ENCODE measurements around the gene ETFA.
A peak's percentile ranks its signal among the peaks of the same experiment; 100 is the strongest.

ETFA gene

DNA sequence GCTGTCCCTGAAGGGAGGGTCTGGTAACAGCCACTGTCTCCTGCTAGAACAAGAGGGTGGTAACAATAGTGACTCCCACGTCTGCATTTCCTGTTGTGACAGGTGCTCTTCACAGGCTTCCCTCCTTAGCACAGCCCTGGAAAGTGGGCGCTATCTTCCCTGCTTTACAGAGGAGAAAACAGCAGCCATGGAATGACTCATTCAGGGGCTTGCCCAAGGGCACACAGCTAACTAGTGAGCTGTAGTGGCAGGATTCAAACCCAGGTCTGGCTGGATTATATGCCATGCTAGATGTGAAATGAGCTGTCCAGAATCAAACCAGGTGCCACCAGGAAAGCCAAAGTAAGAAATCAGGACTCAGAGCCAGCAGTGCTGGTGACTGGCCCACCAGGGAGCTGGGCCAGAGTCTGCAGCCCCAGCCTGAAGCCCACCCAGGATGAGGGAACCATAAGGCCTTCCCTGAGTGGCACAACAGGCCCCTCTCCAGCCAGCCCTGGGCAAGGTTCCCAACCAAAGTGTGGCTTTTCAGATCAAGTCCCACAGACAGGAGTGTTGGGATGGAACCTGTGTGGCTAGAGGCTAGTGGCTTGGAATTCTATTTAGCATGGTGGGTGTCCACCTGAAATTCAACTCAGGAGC, 102.4 kb downstream of the ETFA start:
- H3K4me3 ChIP-seq (ENCODE audit: low read depth, low read length): no peak overlapping the region
- TF ChIP-seq, protein P1, sequence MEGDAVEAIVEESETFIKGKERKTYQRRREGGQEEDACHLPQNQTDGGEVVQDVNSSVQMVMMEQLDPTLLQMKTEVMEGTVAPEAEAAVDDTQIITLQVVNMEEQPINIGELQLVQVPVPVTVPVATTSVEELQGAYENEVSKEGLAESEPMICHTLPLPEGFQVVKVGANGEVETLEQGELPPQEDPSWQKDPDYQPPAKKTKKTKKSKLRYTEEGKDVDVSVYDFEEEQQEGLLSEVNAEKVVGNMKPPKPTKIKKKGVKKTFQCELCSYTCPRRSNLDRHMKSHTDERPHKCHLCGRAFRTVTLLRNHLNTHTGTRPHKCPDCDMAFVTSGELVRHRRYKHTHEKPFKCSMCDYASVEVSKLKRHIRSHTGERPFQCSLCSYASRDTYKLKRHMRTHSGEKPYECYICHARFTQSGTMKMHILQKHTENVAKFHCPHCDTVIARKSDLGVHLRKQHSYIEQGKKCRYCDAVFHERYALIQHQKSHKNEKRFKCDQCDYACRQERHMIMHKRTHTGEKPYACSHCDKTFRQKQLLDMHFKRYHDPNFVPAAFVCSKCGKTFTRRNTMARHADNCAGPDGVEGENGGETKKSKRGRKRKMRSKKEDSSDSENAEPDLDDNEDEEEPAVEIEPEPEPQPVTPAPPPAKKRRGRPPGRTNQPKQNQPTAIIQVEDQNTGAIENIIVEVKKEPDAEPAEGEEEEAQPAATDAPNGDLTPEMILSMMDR (IDR thresholded peaks at IDR 0.05; ENCODE audit: control insufficient read depth, extremely low read depth, insufficient read depth): no peak
- DNase-seq (ENCODE audit: low read depth): no peak

DNA sequence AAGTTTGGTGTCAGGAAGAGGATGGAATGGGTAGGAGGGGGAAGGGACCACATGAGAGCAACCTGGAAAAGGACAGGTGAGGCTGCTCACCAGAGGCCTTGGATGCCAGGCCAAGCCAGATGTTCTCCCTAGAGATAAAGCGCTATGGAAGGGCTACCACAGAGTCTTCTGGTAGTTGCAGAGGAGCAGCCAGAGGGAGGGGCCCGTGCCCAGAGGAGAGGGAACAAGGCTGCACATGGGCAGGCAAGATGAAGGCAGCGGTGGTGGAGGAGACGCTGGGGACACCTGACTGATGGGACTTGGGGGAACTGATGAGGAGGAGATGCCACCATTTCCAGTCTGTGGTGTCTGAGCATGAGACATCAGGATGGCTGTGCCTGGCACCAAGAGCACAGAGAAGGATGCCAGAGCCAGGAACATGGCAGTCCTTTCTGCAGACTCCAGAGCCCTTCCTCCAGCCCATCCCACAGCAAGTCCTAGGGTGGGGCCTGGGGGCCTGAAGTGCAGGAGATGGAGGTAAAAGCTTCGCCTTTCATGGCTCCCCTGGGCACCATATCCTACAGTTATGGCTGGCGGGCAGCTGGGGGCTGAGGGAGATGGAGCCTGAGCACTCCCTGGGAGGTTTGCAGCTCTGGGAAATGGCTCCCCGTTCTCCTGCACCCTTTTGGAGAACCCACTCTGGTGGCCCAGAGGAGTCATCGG, 103.0 kb downstream of the ETFA start:
- TF ChIP-seq, protein P1 (IDR thresholded peaks at IDR 0.05; ENCODE audit: control insufficient read depth, extremely low read depth, insufficient read depth): no peak
- H3K4me3 ChIP-seq (ENCODE audit: low read depth, low read length): no peak overlapping the region
- no peak for DNase-seq (ENCODE audit: low read depth)

DNA sequence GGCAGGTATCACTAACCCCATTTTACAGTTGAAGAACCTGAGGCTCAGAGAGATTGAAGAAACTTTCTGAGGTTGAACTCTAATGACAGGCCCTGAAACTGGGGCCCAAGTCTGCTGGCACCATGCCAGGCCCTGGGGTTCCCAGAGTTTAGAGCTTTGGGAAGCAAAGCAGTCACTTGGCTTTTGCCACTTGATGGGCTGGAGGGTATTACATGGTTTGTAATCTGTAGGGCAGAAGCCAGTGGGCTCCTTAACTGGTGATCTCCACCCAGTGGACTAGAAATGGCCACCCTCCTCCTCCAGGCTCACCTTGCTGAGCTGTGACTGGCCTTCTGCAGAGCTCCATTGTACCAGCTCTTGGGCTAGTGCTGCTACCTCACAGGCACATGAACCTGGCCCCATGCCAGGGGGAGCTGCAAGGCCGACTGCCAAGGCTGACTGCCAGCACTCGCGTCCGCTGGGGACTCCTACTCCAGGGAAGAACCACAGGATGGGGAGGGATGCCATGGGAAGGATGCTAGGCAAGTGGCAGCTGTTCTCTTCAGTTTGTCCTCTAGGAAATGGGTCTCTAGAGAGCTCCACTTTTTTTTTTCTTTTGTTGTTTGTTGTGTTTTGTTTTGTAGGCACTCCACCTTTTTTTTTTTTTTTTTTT, 104.8 kb downstream of the ETFA start:
- TF ChIP-seq, protein P1 (IDR thresholded peaks at IDR 0.05; ENCODE audit: control insufficient read depth, extremely low read depth, insufficient read depth): no peak
- H3K4me3 ChIP-seq (ENCODE audit: low read depth, low read length): no peak overlapping the region
- peak; percentile 72 for DNase-seq (ENCODE audit: low read depth)

DNA sequence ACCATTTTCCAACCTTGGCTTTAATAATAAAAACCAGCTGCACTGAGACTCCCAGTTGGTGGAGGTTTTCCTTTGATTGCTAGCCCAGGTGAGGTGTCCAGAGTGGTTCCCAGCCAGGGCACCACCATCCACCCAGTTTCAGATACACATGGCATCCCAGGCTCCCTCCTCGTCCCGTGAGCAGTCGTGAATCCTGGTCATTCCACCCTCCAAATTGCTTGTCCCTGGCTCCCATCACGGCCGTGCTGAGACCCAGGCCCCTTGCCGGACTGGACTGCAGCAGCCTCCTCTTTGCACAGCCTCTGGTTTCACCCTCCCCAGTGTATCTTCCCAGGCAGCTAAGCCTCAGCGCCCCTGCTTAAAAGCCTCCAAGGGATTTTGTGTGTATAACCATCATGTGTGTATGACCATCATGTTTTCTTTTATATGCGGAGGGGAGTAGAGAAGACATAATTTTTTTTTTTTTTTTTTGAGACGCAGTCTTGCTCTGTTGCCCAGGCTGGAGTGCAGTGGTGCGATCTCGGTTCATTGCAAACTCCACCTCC, 106.3 kb downstream of the ETFA start:
- TF ChIP-seq, protein P1 (IDR thresholded peaks at IDR 0.05; ENCODE audit: control insufficient read depth, extremely low read depth, insufficient read depth): no peak
- no peak overlapping the region for H3K4me3 ChIP-seq (ENCODE audit: low read depth, low read length)

DNA sequence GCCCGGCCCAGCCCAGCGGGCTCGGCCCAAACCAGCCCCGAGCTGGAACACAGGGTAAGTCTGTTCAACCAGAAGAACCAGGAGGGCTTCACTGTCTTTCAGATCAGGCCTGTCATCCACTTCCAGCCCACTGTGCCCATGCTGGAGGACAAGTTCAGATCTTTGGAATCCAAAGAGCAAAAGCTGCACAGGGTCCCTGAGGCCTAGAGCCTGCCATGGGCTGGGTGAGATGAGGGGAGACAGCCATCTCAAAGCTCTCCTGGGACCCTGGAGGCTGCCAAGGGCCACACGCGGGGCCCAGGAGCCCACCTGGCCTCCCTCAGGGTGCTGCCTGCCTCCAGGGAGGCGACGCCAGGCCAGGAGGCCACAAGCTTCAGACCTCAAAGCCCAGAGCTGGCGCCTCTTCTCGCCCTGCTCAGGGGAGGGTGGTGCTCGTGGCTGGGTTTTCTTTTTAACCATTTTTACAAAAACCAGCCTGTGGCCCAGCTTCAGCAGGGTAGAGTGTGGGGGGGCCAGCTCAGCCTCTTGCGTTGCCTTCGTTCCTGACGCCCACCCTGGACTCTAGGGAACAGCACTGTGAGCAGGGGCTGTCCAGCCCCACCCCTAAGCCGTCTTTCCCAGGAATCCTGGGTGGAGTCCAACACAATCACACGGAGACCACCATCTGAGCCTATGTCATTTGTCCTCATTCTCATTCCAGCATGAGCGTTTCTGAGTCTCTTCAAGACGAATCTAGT, 107.0 kb downstream of the ETFA start:
- H3K4me3 ChIP-seq (ENCODE audit: low read depth, low read length): no peak overlapping the region
- TF ChIP-seq, protein P1 (IDR thresholded peaks at IDR 0.05; ENCODE audit: control insufficient read depth, extremely low read depth, insufficient read depth): no peak
- DNase-seq (ENCODE audit: low read depth): no peak

More for the DNA sequence above, 106.3 kb downstream of the ETFA start:
- no peak for DNase-seq (ENCODE audit: low read depth)

DNA sequence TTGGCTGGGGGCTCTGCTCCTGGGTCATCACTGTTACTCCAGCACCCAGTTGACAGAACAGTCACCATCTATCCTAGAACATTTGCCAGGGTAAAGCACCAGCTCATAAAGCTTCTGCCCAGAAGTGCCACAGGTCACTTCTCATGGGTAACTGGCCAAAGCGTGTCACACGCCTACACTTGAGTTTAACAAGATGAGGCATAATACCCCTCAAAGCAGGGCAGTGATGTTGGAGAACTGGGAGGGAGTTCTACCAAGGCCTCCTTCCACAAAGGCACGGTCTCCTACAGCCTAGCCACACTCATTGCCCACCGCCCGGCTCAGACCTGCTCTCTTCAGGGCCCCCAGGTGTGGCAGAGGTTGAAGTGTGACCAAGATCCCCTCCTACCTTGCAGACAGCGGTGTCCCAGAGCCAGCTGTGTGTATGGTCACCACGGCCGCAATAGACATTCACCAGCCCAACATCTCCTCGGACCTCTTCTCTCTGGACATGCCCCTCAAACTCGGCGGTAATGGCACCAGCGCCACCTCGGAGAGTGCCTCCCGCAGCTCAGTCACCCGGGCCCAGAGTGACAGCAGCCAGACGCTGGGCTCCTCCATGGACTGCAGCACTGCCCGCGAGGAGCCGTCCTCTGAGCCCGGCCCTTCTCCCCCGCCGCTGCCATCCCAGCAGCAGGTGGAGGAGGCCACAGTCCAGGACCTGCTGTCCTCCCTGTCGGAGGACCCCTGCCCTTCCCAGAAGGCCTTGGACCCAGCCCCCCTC, 107.7 kb downstream of the ETFA start:
- TF ChIP-seq, protein P1 (IDR thresholded peaks at IDR 0.05; ENCODE audit: control insufficient read depth, extremely low read depth, insufficient read depth): no peak

More for the DNA sequence above, 107.7 kb downstream of the ETFA start:
- no peak overlapping the region for H3K4me3 ChIP-seq (ENCODE audit: low read depth, low read length)
- DNase-seq (ENCODE audit: low read depth): no peak
